Endometrium (tissue), 2 donors: ENCODE data around the gene PARD6B.

Source experiments
- FAIRE-seq: peaks from 2 replicates; lab custom pipeline; 2012; peaks lifted over from hg19 to GRCh38; lab: Jason Lieb, UNC
- donor health status: control.
- donor health status: control.

Gene PARD6B

DNA sequence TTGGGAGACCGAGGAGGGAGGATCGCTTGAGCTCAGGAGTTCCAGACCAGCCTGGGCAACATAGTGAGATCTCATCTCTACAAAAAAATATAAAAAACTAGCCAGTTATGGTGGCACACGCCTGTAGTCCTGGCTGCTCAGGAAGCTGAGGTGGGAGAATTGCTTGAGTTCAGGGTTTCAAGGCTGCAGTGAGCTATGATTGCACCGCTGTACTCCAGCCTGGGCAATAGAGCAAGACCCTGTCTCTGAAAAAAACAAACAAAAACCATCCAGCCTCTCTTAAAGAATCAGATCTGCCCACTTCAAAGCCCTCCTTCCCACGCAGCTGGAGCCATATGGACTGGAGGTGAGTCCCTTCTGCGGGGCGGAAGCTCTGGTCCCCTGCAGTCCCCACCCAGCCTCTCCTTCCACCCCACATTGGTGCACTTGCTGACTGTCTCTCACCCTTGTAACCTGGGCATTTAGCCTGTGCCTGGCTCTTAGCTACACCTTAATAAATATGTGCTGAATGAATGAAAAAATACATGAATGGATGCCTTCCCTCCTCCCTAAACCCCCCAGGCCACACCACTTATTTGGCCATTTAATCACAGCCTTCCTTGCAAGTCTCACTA lies 7.2 kb upstream of the PARD6B start:
- FAIRE-seq = no peak

DNA sequence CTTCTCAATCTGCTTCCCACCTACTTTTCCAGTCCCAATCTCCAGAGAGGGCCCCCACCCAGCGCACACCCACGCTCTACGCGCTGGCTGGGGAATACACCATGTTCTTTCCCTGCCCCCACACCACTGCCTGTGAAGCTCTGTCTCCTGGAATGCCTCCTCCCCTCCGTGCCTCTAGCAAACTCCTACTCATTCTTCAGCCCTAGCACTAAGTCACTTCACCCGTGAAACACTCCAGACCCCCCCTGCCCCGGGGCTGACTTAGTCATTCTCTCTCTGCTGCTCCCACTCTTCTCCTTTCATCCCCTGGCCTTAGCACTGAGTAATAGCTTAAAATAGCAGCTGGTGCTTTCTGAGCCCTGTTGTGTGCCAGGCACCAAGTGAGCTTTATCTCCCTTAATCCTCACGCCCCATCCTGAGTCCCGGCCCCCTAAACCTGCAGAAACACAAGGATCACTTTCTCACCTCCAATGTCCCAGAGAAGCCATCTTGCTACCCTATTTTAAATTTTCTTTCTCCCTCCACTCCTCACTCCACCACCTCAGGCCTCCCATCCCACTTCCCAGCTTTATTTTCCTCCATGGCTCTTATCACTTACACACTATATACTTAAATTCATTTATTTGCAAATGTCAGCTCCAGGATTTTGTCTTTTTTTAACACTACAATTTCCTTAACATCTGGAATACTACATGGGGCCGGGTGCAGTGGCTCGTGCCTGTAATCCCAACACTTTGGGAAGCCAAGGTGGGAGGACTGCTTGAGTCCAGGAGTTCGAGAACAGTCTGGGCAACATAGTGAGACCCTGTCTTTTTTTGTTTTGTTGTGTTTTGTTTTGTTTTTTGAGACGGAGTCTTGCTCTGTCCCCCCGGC lies 6.3 kb upstream of the PARD6B start:
- no peak for FAIRE-seq

DNA sequence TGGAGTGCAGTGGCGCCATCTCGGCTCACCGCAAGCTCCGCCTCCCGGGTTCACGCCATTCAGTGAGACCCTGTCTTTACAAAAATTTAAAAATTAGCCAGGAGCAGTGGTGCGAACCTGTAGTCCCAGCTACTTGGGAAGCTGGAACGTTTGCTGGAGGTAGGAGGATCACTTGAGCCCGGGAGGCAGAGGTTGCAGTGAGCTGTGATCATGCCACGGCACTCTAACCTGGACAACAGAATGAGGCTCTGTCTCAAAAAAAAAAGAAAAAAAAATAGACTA lies 5.7 kb upstream of the PARD6B start:
- no peak for FAIRE-seq

DNA sequence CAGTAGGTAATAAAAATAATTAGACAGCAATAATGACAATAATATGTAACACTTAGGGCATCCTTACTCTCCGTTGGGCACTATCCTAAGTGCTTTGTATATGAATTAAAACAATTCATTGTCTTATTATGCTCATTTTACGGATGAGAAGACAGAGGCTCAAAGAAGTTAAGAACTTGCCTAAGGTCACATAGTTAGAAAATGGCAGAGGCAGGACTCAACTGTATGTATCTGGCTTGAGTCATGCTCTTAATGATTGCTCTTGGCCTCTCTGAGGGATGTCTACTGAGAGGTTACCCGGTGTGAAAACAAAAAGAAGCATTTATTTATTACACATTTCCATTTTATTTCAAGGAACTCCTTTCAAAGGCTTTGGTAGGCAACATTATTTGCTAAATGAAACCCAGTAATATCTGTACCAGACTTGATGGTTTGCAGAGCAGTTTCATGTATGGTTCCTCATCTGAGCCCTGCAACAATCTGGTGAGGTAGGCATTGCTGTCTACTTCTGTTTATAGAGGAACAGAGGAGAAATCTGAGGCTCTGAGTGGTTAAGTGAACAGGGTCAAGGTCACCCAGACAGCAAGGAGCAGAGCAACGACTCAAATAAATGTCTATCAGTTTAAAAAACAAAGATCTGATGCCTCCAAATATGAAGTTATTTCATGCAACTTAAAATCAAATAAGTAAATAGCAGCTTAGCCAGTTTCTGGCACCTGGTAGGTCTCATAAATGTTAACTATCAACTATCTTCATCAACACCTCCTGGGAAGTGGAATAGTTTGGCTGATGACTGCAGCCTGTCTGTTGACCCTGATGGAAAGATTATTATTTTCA lies 4.2 kb upstream of the PARD6B start:
- FAIRE-seq = no peak

DNA sequence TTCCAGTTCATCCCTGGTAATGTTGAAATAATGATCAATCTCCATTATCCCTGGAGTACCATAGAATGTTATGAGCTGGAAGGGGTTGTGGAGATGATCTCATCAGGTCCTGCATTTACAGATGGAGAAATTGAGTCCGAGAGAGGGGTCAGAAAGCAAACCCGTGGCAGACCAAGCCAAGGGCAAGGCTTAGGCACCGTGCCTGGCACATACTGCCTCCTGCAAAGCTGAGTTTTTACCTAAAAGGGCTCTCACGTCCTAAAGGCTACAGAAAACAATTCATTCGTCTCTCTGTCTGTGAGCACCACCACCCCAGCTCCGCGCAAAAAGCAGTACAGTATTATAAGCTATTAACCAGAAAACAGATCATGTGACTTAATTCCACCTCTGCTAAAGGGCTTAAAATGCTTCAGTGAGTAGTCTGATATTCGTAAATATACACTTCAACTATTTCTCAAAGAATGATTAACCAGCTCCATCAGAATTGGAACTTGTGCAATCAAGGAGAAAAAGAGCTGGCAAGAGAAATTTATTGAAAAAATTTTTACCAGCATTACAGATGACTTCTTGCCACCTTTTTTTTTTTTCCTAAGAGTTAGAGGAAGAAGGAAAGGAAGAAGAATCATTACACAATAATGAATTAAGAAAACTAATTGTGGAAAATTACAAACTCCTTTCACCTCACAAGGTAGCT lies 3.4 kb upstream of the PARD6B start:
- no peak for FAIRE-seq

DNA sequence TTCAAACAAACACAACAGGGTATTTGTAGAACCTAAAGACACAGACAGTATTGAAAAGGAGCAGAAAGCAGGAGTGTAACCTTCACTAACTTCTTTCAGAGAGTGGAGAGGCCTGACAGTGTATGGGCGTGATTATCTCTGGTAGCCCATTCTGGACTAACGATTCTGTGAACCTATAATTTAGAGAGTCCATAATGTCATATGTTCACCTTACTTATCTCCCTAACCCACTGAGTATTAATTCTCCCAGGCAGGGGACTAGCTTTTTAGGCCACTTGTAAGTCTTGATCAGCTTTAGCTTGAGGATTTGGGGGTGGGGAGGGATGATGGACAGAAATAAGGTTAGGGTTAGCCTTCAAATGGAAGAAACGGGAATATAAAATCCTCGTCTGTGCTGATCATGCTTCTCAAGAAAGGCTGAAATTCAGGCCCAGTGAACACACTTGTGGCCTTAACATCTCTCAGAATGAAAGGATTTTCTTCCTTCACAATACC lies 2.8 kb upstream of the PARD6B start:
- no peak for FAIRE-seq

DNA sequence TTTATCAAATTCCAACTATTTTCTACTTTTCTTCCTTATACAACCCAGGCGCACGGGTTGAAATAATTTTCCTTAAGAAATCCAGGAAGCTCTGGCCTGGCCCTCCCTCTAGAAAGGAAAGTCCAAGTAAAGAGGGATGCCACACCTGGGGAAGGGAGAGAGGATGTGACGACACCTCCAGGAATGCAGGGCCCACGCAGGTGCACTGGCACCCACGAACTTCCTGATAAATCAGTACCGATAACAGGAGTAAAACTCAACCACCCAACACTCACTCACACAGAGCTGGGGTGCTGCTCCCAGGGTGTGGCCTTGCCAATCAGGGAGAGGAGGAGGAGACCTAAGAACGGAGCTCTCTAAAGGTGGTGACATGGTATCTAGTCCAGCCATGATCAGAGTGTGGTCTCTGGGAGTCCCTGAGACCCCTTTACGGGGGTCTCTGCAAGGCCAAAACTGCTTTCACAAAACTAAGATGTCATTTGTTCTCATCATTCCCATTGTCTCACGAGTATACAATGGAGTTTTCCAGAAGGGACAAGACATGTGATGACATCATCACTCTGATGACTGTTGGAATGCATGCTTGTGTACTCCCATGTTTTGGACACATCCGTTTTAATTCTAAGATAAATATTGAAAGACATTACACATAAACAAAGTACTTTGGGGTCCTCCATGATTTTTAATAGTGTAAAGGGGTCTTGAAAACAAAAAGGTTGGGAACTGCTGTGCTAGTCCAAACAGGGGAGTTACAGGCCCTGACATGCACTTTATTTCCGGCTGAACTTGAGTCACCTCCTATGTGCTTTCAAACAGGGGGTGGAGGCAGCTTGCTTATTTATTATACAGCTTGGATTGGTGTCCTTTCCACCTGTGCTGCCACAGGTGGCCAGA lies 2.2 kb upstream of the PARD6B start:
- no peak for FAIRE-seq

DNA sequence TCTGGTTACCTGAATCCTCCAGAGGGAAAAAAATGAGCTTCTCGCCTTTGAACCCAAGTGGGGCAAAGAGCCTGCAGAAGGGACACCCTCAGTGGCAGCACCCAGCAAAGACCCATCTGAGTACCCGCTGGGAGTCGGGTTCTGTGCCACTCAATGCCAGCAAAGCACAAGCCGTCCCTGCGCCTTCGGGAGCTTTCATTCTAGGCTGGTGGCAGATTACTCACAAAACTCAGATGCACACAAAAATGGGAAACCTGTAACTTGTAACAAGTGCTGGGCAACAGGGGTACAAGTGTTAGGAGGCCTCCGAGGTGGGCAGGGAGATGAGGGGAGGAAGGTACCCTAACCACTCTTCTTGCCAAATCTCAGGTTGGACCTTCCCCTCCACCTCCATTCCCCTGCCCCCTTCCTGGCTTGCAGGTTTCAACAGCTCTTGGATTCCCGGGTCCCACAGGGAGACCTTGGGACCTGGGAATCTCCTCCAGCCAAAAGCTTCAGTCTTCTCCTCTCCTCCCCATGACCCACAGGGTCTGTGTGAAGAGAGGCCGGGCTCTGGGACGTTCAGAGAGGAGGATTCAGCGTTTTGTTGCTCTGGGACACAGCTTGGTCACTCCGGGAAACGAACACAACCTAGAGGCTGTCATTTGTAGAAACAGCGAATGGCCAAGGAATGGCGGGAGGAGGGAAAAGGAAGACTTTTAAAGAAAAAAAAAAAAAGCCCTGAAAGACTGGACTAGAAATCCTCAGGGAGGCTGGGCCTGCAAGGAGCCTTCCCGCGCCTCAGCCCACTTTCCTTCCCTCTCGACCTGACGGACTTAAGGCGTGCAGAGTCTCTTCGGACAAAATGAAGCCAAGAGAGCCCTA lies 1.2 kb upstream of the PARD6B start:
- FAIRE-seq = no peak

DNA sequence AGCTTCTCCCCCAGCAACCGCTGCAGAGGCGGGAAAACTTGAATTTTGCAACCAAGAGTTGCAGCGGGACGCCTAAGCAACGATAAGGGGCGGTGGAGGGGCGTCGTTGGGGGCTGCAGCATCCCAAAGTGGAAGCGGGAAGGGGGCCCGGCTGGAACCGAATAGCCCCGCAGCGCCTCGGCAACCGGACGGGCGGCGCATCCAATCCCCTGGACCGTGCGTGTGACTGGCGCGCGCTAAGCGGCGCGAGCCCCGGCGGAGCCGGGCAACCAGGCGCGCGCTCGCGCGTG lies 670 bp upstream of the PARD6B start:
- FAIRE-seq = no peak

DNA sequence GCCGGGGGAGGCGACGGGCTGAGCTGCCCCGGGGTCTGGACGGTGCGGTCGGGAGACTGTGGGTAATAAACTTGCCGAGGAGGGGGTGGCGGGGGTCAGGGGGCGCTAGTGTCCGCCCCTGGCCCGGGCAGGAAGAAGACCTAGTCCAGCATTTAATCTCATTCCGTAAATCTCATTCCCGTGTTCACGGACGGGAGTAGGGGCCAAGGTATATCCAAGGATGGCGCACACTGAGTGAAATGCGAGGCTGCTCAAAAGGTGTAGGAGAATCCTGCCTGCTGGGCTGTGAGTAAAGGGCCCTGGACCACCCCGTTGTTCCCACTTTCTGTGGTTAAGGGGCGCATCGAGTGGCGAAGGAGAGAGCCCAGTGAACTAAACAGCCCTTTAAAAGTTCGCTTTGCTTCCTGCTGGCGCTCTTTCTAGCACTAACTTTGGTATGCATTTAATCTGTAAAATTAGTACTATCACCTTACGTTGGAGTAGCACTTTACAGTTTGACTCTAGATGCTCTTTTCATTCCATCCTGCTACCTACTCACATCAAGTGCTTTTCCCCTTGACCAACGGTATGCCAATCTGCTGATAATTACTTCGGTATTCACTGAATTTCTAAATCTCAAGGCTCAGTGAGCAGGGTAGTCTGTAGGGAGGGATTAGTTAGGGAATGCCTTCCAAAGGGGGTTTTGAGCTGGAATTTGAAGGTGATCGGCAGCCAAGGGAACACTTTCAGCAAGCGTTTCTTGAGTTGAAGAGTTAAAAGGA lies 730 bp downstream of the PARD6B start:
- no peak for FAIRE-seq

DNA sequence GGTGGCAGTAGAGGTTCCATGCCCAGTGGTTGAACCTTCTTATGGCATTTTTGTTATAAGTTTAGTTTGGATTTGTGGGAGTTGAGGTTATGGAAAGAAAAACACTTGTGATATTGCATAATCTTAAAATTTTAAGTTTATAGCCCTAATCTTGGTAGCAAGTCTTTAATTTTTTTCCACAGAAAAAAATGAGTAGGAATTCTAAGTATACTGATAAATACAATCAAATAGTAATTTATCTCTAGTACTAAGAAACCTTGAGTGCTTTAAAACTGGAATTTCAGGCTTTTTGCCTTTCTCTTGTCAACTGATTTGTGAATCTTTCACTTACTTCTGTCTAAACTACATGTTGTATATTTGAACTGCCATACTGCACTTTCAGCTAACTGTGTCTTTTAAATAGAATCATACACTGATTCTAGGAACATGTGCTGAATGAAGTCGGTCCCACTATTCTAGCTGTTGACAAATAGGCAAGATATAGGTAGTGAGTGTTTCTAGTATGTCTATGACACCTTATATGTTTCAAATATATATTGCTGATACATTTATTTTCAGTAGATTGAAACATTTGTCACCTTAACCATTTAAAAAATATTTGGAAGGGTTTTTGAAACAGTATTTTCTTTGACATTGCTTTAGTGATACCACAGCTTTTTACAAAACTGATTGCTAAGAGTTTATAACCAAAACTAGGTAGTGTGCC lies 2.4 kb downstream of the PARD6B start:
- no peak for FAIRE-seq

DNA sequence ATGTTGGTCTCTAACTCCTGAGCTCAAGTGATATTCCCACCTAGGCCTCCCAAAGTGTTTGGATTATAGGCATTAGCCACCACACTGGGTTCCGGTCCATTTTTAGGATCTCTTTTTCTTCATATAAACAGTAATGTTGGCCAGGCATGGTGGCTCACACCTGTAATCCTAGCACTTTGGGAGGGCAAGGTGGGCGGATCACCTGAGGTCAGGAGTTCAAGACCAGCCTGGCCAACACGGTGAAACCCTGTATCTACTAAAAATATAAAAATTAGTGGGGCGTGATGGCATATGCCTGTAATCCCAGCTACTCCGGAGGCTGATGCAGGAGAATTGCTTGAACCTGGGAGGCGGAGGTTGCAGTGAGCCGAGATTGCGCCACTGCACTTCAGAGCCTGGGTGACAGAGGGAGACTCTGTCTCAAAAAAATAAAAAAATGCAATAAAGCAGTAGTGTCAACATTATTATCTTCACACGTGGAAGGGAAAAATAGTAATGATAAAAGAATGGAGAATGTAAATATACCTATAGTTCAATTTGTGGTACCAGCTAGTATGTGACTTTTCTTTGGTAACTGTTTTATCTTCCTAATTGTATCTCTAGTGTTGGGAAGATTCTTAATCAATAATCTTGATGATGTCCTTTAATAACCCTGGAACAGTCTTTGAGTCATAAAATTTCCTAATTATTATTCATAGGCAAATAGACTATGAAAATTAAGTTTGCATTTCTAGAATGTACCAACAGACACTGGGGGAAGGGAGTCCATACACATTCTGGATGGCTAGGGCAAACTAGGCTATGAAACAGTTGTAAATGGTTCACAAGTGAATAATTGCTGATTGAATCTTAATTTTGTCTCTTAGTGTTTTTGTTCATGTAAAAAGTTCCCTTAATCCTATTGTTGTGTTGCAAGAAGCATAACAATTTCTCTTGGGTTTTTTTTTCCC lies 3.6 kb downstream of the PARD6B start:
- no peak for FAIRE-seq

DNA sequence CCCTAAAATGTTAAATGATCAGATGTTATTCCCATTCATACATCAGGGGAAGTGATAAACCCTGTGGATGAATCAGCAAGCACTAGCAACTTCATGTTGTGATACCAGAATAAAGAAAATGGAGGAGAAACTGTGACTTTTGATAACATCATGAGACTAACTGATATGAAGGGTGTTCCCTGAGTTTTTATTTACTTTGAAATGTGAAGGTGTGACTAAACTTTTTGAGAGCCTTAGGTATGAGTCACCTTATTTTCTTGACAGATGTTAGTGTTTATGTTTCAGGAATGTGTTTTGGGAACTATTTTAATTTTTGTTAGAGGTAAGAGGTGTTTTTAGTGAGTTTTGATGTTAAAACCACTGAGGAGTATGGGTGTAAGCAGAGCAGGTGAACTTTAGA lies 4.4 kb downstream of the PARD6B start:
- FAIRE-seq = no peak

DNA sequence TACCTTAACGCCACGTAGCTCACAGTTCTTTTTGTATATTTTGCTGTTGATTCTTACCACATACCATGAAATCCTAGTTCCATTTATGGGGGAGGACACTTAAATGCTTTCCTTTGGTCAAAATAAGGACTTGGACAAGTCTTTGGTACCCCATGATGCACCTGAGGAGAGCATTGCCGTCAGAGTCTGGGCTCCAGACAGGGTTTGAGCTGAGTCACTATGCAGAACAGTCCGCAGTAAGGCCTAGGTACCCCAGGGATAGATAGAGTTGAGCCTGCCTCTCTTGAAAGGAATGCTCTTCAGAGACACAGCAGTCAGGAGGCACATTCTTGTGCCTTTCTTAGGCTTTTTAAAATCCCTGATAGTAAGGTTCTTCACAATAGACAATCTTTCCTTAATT lies 6.0 kb downstream of the PARD6B start:
- no peak for FAIRE-seq

DNA sequence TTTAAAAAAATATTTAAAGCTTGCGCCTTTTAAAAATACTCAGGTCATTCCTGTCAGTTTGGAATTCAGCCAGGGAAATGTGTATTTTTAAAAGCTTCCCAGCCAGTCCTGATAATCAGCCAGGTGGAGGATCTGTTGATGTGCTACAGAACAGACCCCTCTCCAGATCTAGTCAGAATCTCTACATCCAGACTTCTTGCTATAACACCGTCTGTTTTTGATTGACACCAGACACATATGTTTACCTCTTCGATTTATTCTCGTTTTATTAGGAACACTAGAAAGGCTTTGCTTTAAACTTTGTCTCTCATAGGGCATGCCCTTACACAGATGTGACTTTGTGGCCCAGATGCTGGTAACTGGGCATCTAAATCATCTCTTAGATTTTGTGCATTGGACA lies 11.7 kb downstream of the PARD6B start:
- no peak for FAIRE-seq

DNA sequence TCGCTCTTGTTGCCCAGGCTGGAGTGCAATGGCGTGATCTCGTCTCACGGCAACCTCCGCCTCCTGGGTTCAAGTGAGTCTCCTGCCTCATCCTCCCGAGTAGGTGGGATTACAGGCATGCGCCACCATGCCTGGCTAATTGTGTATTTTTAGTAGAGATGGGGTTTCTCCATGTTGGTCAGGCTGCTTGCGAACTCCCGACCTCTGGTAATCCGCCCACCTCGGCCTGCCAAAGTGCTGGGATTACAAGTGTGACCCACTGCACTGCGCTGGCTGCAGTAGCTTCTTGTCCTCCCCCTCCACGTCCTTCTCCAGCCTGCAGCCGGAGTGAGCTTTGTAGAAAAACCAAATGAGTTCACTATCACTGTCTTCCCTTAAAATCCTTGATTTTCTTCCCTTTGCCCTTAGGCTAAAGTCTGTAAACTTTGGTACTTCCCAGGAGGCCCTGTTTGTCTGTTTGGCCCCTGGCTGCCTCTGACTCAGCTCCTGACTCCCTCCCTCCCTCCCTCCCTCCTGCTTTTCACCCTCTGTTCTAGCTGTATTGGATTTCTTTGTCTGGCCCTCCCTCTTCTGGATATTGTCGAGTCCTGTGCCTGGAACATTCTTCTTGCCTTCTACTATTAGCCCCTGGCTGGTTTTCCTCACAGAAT lies 12.9 kb downstream of the PARD6B start:
- no peak for FAIRE-seq

DNA sequence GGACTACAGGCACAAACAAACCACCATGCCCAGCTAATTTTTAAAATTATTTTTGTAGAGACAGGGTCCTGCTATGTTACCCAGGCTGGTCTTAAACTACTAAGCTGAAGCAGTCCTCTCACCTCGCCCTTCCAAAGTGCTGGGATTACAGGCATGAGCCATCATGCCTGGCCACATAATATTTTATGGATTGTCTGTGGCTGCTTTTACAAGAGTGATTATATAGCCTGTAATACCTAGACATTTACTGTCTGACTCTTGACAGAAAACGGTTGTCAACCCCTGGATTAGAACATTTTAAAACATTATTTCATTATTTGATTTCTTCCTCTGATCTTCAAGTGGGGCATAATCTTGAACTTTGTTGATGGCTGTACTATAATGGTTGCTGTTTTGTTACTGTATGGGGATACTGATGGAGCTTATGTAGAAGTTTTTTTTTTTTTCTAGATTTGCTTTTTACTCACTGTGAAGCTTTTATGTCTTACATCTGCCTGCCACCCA lies 14.3 kb downstream of the PARD6B start:
- no peak for FAIRE-seq
